Measurements from ENCODE around the gene COX7A2L. TPM values are rescaled to one million over a fixed set of nuclear protein-coding genes. Genes with fewer than 3 reads are reported as not detected.

The COX7A2L gene
- total RNA-seq, 1 donor from 2014 or later: 103 TPM

GRCh38 chr2:42327125-42327524, 33.9 kb downstream of the COX7A2L start:
- no peak for DNase-seq (ENCODE audit: extremely low spot score, unreplicated experiment)
- H3K36me3 Mint-ChIP-seq (ENCODE audit: unreplicated experiment): peaks cover 15% of the 10 kb centered on the region
- H3K4me1 Mint-ChIP-seq (ENCODE audit: unreplicated experiment): peaks cover 3% of the 10 kb centered on the region
- no peak overlapping the region for H3K4me3 Mint-ChIP-seq (ENCODE audit: unreplicated experiment)
- H3K27me3 Mint-ChIP-seq (ENCODE audit: unreplicated experiment): no peaks in the 10 kb centered on the region
- H3K9me3 Mint-ChIP-seq (ENCODE audit: unreplicated experiment): no peaks in the 10 kb centered on the region
- TF ChIP-seq CTCF (IDR thresholded peaks at IDR 0.05): no peak
- H3K27ac Mint-ChIP-seq (ENCODE audit: unreplicated experiment): no peak overlapping the region

DNA sequence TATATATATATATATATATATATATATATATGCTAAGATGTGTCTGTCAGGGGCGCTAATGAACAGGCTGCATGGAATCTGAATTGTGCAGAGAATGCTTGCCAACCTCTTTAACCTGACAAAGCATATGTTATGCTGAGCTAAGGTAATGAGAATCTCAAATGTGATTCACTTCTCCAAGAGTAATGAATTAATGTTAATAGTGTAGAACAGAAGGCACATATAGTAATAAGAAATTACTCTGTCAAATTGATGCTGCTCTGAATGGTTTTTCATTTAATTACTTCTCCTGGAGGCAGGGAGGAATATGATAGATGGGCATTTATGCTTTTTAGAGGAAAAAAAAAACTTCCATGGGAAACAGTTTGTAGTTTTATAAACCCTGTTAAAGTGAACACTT, 35.4 kb downstream of the COX7A2L start:
- Mint-ChIP-seq H3K27me3 (ENCODE audit: unreplicated experiment) (no peaks in the 10 kb centered on the region), H3K4me3 (ENCODE audit: unreplicated experiment) (no peak overlapping the region), H3K36me3 (ENCODE audit: unreplicated experiment) (peaks cover 14% of the 10 kb centered on the region), H3K27ac (ENCODE audit: unreplicated experiment) (no peak overlapping the region), H3K4me1 (ENCODE audit: unreplicated experiment) (peaks cover 3% of the 10 kb centered on the region), H3K9me3 (ENCODE audit: unreplicated experiment) (no peaks in the 10 kb centered on the region)
- no peak for TF ChIP-seq CTCF (IDR thresholded peaks at IDR 0.05)
- DNase-seq (ENCODE audit: extremely low spot score, unreplicated experiment): no peak

GRCh38 chr2:42324949-42325348, 36.1 kb downstream of the COX7A2L start:
- no peak overlapping the region for H3K4me3 Mint-ChIP-seq (ENCODE audit: unreplicated experiment)
- peaks cover 15% of the 10 kb centered on the region for H3K36me3 Mint-ChIP-seq (ENCODE audit: unreplicated experiment)
- H3K9me3 Mint-ChIP-seq (ENCODE audit: unreplicated experiment): no peaks in the 10 kb centered on the region
- no peak overlapping the region for H3K27ac Mint-ChIP-seq (ENCODE audit: unreplicated experiment)
- no peak for DNase-seq (ENCODE audit: extremely low spot score, unreplicated experiment)
- no peak for TF ChIP-seq CTCF (IDR thresholded peaks at IDR 0.05)
- H3K27me3 Mint-ChIP-seq (ENCODE audit: unreplicated experiment): no peaks in the 10 kb centered on the region
- H3K4me1 Mint-ChIP-seq (ENCODE audit: unreplicated experiment): peaks cover 3% of the 10 kb centered on the region

DNA sequence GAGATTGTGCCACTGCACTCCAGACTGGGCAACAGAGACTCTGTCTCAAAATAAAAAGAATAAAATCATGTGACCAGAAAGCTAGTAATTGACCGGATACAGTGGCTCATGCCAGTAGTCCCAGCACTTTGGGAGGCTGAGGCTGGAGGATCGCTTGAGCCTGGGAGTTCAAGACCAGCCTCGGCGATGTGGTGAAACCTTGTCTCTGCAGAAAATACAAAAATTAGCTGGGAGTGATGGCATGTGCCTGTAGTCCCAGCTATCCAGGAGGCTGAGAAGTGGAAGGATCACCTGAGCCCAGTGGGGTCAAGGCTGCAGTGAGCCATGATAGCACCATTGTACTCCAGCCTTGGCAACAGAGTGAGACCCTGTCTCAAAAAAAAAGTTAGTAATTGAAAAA, 36.8 kb downstream of the COX7A2L start:
- Mint-ChIP-seq H3K27me3 (ENCODE audit: unreplicated experiment) (no peaks in the 10 kb centered on the region), H3K27ac (ENCODE audit: unreplicated experiment) (no peak overlapping the region), H3K4me1 (ENCODE audit: unreplicated experiment) (peaks cover 3% of the 10 kb centered on the region)

GRCh38 chr2:42321452-42322064, 39.5 kb downstream of the COX7A2L start:
- Mint-ChIP-seq H3K9me3 (ENCODE audit: unreplicated experiment) (no peaks in the 10 kb centered on the region), H3K4me1 (ENCODE audit: unreplicated experiment) (no peaks in the 10 kb centered on the region)

More for the DNA sequence above, 36.8 kb downstream of the COX7A2L start:
- TF ChIP-seq CTCF (IDR thresholded peaks at IDR 0.05): no peak
- H3K4me3 Mint-ChIP-seq (ENCODE audit: unreplicated experiment): no peak overlapping the region
- no peaks in the 10 kb centered on the region for H3K9me3 Mint-ChIP-seq (ENCODE audit: unreplicated experiment)
- no peak for DNase-seq (ENCODE audit: extremely low spot score, unreplicated experiment)
- peaks cover 13% of the 10 kb centered on the region for H3K36me3 Mint-ChIP-seq (ENCODE audit: unreplicated experiment)

More at GRCh38 chr2:42321452-42322064, 39.5 kb downstream of the COX7A2L start:
- Mint-ChIP-seq H3K27ac (ENCODE audit: unreplicated experiment) (no peak overlapping the region), H3K27me3 (ENCODE audit: unreplicated experiment) (no peaks in the 10 kb centered on the region), H3K36me3 (ENCODE audit: unreplicated experiment) (peaks cover 22% of the 10 kb centered on the region), H3K4me3 (ENCODE audit: unreplicated experiment) (no peak overlapping the region)
- TF ChIP-seq CTCF (IDR thresholded peaks at IDR 0.05): no peak
- no peak for DNase-seq (ENCODE audit: extremely low spot score, unreplicated experiment)
